ENCODE results near the gene PPFIBP2. TPM values are rescaled to one million over a fixed set of nuclear protein-coding genes. Genes with fewer than 3 reads are reported as not detected.
A peak's percentile ranks its signal among the peaks of the same experiment; 100 is the strongest.

The PPFIBP2 gene
- total and polyA plus RNA-seq, 4 donors: 7.7 to 51.3 (median 18.6) TPM

DNA sequence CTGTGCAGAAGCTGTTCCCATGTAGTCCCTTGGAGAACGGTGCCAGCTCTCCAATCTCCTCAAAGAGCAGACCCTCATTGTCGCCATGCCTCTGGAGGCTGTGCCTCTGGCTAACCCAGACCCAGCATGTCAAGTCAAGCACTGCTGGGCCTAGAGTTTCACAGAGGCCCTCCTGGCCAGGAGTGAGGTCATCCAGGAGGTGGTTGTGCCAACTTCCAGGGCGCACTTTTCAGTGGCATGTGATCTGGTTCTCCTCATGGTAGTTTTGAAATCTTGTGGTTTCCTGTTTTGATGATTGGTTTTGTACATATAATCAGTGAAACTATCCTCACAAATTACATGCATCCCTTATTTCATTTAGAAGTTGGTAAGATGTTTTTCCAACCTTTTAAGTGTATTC is 78.9 kb downstream of the PPFIBP2 start:
- Histone ChIP-seq H3K4me1 (ENCODE audit: control insufficient read depth in 5 of 5, insufficient read depth in 5 of 5, low read length in 5 of 5) (peaks cover 6 to 10% (median 9%) of the 10 kb centered on the region in 5 donors), H3K36me3 (ENCODE audit: control insufficient read depth in 4 of 4, insufficient read depth in 4 of 4, low read length in 4 of 4) (peaks cover 0 to 10% (median 2%) of the 10 kb centered on the region in 4 donors), H3K9me3 (ENCODE audit: control insufficient read depth in 4 of 4, insufficient read depth in 3 of 4, low read length in 3 of 4) (no peaks in the 10 kb centered on the region), H3K27ac (ENCODE audit: low read depth in 1 of 2, low read length in 1 of 2) (no peak overlapping the region), H3K9ac (ENCODE audit: insufficient read depth in 1 of 2, low read length in 2 of 2) (no peak overlapping the region), H3K27me3 (ENCODE audit: control insufficient read depth in 3 of 3, insufficient read depth in 3 of 3, low read length in 2 of 3) (no peaks in the 10 kb centered on the region), H3K4me3 (no peak overlapping the region)
- WGBS, 2 donors: 56 to 75% methylated on average over 3 of the region's 3 CpGs
- ATAC-seq (ENCODE audit: insufficient read depth, low FRiP score) (peak; percentile 46), DNase-seq (no peak)
- TF ChIP-seq, protein P1, sequence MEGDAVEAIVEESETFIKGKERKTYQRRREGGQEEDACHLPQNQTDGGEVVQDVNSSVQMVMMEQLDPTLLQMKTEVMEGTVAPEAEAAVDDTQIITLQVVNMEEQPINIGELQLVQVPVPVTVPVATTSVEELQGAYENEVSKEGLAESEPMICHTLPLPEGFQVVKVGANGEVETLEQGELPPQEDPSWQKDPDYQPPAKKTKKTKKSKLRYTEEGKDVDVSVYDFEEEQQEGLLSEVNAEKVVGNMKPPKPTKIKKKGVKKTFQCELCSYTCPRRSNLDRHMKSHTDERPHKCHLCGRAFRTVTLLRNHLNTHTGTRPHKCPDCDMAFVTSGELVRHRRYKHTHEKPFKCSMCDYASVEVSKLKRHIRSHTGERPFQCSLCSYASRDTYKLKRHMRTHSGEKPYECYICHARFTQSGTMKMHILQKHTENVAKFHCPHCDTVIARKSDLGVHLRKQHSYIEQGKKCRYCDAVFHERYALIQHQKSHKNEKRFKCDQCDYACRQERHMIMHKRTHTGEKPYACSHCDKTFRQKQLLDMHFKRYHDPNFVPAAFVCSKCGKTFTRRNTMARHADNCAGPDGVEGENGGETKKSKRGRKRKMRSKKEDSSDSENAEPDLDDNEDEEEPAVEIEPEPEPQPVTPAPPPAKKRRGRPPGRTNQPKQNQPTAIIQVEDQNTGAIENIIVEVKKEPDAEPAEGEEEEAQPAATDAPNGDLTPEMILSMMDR (IDR thresholded peaks at IDR 0.05; ENCODE audit: control extremely low read depth, extremely low read depth): no peak

DNA sequence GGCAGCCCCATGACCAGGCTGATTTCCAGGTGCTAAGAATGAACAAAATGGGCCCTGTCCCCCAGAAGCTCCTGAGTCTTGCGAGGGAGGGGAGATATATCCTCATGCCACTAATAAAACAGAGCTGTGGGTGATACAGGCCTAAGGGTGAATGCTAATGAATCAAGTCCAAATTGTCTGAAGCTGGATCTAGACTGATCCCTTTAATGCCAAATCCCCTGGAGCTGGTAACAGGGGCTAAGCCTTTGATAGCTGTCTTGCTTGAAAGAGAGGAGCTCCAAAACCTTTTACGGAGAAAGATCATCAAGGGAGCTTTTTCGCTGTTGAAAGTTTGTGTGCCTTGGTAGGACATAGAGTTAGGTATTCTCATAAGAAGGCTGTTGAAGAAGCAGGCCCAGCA is 79.7 kb downstream of the PPFIBP2 start:
- no peaks in the 10 kb centered on the region for H3K27me3 ChIP-seq (ENCODE audit: control insufficient read depth in 3 of 3, insufficient read depth in 3 of 3, low read length in 2 of 3)
- ATAC-seq (ENCODE audit: insufficient read depth, low FRiP score) (no peak), DNase-seq (no peak)
- H3K9ac ChIP-seq (ENCODE audit: insufficient read depth in 1 of 2, low read length in 2 of 2): no peak overlapping the region
- WGBS, 2 donors: 97 to 98% methylated on average over 3 of the region's 3 CpGs
- H3K9me3 ChIP-seq (ENCODE audit: control insufficient read depth in 4 of 4, insufficient read depth in 3 of 4, low read length in 3 of 4): no peaks in the 10 kb centered on the region
- H3K27ac ChIP-seq (ENCODE audit: low read depth in 1 of 2, low read length in 1 of 2): no peak overlapping the region
- H3K4me3 ChIP-seq: no peak overlapping the region
- TF ChIP-seq, protein P1 (IDR thresholded peaks at IDR 0.05; ENCODE audit: control extremely low read depth, extremely low read depth): no peak
- H3K36me3 ChIP-seq (ENCODE audit: control insufficient read depth in 4 of 4, insufficient read depth in 4 of 4, low read length in 4 of 4): peaks cover 0 to 10% (median 2%) of the 10 kb centered on the region in 4 donors
- H3K4me1 ChIP-seq (ENCODE audit: control insufficient read depth in 5 of 5, insufficient read depth in 5 of 5, low read length in 5 of 5): peaks cover 6 to 9% (median 8%) of the 10 kb centered on the region in 5 donors

DNA sequence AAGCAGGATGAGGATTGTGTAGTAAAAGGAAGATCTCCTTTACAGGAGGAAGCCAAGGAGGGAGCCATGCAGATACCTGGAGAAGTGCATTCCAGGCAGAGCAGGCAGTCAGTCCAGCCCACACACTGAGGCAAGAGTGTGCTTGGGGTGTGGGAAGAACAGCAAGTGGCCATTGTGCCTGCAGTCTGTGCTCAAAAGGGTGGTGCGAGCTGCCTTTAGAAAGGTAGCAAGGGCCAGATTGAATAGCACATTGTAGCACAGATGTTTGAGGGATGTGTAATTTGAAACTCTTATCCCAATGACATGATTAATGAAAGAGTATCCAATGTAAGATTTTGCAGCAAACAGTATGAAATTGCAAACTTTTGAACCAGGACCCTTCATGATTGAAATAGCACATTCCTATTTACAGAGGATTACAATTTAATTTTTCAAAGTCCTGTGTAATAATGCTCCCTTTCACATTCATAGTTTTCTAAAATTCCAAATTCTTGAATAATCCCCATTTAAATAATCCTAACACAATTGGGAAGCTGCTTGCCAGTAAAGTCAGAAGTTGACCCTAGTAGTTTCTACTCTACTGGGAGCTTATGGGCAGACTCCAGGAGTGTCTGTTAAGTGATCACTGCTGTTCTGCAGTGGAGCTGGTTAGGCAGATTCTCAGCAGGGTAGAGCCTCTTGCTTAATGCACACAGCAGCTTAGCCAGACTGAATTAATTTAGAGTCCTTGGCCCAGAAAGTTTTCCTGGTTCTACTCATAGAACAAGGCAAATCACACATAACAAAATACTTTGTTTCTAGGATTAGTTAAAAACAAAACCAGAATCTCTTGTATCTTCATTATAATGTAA is 81.4 kb downstream of the PPFIBP2 start:
- no peak overlapping the region for H3K4me3 ChIP-seq
- peaks cover 5 to 13% (median 8%) of the 10 kb centered on the region in 5 donors for H3K4me1 ChIP-seq (ENCODE audit: control insufficient read depth in 5 of 5, insufficient read depth in 5 of 5, low read length in 5 of 5)
- ATAC-seq (ENCODE audit: insufficient read depth, low FRiP score) (peak; percentile 17), DNase-seq (peak; percentile 39 to 86 (median 68))
- TF ChIP-seq, protein P1 (IDR thresholded peaks at IDR 0.05; ENCODE audit: control extremely low read depth, extremely low read depth): no peak
- peak overlapping the region in 1 of 2 donors; percentile 42 for H3K9ac ChIP-seq (ENCODE audit: insufficient read depth in 1 of 2, low read length in 2 of 2)
- H3K36me3 ChIP-seq (ENCODE audit: control insufficient read depth in 4 of 4, insufficient read depth in 4 of 4, low read length in 4 of 4): peaks cover 0 to 15% (median 2%) of the 10 kb centered on the region in 4 donors
- H3K27ac ChIP-seq (ENCODE audit: low read depth in 1 of 2, low read length in 1 of 2): peak overlapping the region in 1 of 2 donors; percentile 77
- no peaks in the 10 kb centered on the region for H3K27me3 ChIP-seq (ENCODE audit: control insufficient read depth in 3 of 3, insufficient read depth in 3 of 3, low read length in 2 of 3)
- WGBS, 2 donors: 79 to 80% methylated on average over 1 of the region's 1 CpG
- no peaks in the 10 kb centered on the region for H3K9me3 ChIP-seq (ENCODE audit: control insufficient read depth in 4 of 4, insufficient read depth in 3 of 4, low read length in 3 of 4)

Measured in lung (tissue), 12 donors.